ENCODE data around the gene GATA6.

The GATA6 gene

GRCh38 chr18:22166069-22166950, 3.1 kb upstream of the GATA6 start:
- DNase-seq (ENCODE audit: low read depth): no peak

DNA sequence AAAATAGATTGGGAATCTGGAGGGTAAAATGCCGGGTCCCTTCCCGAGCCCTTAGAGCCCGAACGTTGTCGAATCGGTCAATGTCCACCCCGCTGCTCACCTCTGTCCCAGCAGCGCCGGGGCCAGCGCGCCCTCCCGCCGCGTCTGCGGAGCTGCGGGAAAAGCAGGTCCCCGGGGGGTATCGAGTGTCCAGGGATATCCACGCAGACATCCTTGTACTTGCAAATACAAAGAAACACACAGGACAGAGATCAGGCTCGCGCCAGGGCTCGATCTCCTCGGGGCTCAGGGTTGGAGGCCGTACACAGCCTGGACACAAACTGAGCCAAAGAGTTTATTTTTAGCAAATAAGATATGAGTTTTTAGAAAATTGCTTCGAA, 2.3 kb upstream of the GATA6 start:
- DNase-seq (ENCODE audit: low read depth): no peak

DNA sequence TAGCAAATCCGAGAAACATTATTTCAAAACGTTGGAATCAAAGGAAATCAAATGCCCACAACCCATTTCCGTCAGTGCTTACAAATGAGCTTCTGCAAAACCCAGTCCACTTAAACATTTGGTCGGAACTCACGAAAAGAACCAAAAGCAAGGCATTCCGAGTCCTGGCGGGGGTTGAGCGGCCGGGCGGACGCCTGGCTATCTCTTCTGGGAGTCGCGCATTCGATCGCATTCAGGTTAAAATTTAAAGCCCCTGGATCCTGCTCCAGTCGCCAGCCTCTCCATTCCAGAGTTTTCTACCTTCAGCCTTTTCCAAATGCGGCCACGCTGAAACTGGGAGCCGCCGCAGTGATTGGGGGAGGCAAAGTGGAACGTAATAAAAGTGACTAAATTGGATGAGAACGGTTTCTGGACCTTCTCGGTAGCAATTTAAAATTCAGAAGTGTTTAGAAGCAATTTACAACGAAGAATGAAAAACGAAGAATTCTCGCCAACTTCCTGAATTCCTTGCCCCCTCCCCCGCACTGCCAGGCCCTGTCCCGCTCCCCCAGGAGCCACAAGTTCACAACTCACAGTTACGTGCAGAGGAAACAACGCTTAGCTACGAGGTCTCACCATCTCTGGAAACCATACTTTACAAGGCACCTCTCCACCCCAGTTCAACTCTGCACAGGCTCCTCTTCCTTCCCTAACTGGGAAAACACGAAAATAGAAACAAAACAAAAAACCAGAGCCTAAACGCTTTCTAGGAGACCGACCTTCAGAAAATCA, 1.7 kb upstream of the GATA6 start:
- no peak for DNase-seq (ENCODE audit: low read depth)

- no peak for DNase-seq (ENCODE audit: low read depth)
These were observed 948 bp upstream of the GATA6 start for GRCh38 chr18:22168360-22168921.

DNA sequence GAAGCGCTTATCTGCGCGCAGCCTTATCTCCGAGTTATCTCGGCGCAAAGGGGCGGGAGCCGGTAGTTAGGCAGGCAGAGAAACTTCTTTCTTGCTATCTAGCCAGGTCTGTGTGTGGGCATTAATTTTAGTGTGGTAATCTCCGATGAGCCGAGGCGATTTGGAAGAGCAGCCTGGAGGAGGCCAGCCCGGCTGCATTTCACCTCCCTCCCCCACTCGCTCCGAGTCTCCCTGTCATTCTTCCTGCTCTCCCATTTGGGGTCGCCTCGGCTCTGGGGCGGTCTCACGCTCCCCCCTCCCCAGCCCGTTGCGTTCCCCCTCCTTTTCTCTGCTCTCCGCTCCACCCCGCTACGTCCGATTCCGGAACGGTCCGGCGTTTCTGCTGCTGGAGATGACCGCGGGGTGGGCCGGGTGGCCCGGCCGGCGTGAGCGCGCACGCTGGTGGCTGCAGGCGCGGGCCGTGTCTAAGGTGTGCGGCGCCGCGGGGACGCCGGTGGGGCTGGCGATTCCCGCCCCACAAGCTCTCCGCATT, 566 bp downstream of the GATA6 start:
- no peak for DNase-seq (ENCODE audit: low read depth)

DNA sequence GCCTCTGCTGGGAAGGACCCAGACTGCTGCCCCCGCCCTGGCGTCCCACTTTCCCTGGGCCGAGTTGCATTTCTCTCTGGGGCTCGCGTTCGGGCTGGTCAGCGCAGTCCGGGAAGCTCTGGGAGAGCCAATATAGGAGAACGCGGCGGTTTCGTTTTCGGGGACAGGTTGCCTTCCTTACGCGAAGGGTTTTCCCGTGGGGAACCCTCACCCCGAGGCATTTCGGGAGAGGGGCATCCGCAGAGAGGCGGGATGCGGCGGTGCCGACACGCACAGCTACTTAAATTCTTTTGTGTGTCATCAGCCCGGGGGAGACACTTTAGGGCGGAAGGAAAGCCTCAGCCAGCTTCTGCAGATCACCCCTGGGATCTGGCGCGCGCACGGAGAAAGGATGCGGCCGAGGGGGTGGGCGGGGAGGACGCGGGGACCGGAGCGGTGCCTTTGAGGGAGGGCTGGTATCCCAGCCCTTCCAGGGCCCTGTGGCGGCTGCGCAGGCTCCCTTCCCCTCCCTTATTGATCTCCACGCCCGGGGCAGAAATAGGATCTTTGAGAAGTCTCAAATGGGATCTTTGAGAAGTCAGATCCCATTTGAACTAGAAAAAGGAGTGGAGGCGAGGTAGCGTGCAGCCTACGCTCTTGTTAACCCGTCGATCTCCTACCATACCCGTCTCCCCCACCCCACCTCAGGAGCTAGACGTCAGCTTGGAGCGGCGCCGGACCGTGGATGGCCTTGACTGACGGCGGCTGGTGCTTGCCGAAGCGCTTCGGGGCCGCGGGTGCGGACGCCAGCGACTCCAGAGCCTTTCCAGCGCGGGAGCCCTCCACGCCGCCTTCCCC, 1.2 kb downstream of the GATA6 start:
- no peak for DNase-seq (ENCODE audit: low read depth)

- DNase-seq (ENCODE audit: low read depth): no peak
These were observed 2.1 kb downstream of the GATA6 start for GRCh38 chr18:22171258-22172119.

GRCh38 chr18:22172120-22172582, 2.8 kb downstream of the GATA6 start:
- no peak for DNase-seq (ENCODE audit: low read depth)

GRCh38 chr18:22172594-22173049, 3.2 kb downstream of the GATA6 start:
- no peak for DNase-seq (ENCODE audit: low read depth)

GRCh38 chr18:22173221-22173927, 4.0 kb downstream of the GATA6 start:
- DNase-seq (ENCODE audit: low read depth): no peak

GRCh38 chr18:22173928-22174301, 4.5 kb downstream of the GATA6 start:
- no peak for DNase-seq (ENCODE audit: low read depth)

DNA sequence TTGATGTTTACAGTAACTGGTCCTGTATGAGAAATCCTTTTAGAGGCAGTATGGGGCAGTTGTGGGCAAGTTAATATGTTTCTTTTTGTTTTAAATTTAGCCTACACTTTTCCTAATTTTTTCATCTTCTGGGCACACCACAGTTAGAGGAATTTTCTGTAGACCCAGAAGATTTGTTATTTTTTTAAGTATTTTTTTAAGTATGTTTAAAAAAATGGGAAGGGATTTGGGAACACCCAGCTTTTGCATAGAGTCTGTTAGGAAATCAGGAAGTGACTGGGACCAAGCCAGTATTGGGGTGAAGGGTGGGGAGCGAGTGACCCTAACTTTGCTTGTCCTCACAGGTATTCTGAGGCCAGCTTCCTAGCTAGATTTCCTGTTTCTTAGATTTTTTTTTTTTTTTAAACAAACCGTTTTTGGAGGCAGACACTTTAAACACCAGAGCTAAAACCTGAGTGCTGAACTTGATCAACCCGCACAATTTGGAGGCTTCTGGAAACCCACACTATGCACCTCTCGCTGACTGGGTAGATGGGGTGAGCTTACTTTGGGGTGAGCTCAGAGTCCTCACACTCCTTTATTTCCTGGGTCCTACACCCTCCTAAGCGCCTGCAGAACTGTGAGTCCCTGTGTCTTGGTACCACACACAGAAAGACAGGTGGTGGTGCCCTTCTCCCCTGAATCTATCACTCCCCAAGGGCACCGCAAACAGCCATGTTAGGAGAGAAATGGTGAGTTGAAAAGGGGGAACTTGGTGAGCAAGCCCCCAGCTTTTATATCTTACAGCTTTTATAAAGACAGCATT, 5.2 kb downstream of the GATA6 start:
- no peak for DNase-seq (ENCODE audit: low read depth)

- no peak for DNase-seq (ENCODE audit: low read depth)
These were observed 6.0 kb downstream of the GATA6 start for GRCh38 chr18:22175346-22175745.

GRCh38 chr18:22176420-22177326, 7.3 kb downstream of the GATA6 start:
- no peak for DNase-seq (ENCODE audit: low read depth)

GRCh38 chr18:22177327-22177871, 8.0 kb downstream of the GATA6 start:
- no peak for DNase-seq (ENCODE audit: low read depth)

DNA sequence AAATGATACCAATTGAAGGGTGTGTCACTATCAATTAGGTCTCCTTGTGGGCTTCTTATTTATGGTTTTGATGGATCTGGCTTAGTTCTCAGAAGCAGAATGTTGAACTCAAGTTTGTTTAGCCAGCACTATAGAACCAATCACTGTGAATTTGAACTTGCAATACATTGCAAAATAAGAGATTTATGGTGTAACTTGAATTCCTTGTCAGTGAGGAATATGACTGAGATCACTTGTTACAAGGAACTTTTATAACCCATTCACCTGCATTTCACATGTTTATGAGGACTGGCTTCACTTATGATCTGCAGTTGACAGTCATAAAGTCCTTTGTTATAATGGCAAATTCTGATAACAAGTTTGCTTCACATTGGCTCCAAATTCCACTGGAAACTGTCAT, 9.8 kb downstream of the GATA6 start:
- DNase-seq (ENCODE audit: low read depth): no peak

GRCh38 chr18:22179631-22180030, 10.2 kb downstream of the GATA6 start:
- DNase-seq (ENCODE audit: low read depth): no peak

- no peak for DNase-seq (ENCODE audit: low read depth)
These were observed 11.3 kb downstream of the GATA6 start for GRCh38 chr18:22180722-22181121.
